PC-9 (cell line): ENCODE results near the gene PASK. TPM values are rescaled to one million over a fixed set of nuclear protein-coding genes. Genes with fewer than 3 reads are reported as not detected.

Experiments
- BruUV-seq: library from RNA; stranded (reverse); fragments of 400-500 nt; replicated peaks from 2 replicates; lab custom pipeline; 2021; lab: Mats Ljungman, UMichigan
- CTCF ChIA-PET: fragments of 300-600 bp; sonication (Branson Sonifier 250); formaldehyde crosslinking; loops from one replicate; lab custom pipeline; 2022; ENCODE audit warnings: antibody characterized with exemption; lab: Charles Lee
- POLR2A ChIA-PET: fragments of 300-600 bp; sonication (Branson Sonifier 250); formaldehyde crosslinking; loops from one replicate; lab custom pipeline; 2022; ENCODE audit warnings: antibody characterized with exemption; ENCODE audit not compliant: unreplicated experiment; lab: Charles Lee
- DNase-seq, 2 experiments: peaks; one replicate each; pipeline versions ENCODE4 v3.0.0 to v3.0.0-alpha.2; 2015 to 2022; ENCODE audit warnings: mixed read lengths in 1 of 2
- H2AFZ ChIP-seq: fragments of 200-600 bp; sonication (generic); 2 replicates; pipeline ENCODE4 v1.8.1; 2017; ENCODE audit warnings: antibody characterized with exemption
- H3F3A ChIP-seq: fragments of 200-600 bp; sonication (generic); 2 replicates; pipeline ENCODE4 v1.8.1; 2017; ENCODE audit warnings: antibody characterized with exemption, mild to moderate bottlenecking, low read depth; ENCODE audit not compliant: insufficient read depth
- H3K27ac ChIP-seq: fragments of 200-600 bp; sonication (generic); 2 replicates; pipeline ENCODE4 v1.6.1; 2016; ENCODE audit warnings: mixed run types
- H3K27me3 ChIP-seq: fragments of 200-600 bp; sonication (generic); 2 replicates; pipeline ENCODE4 v1.6.1; 2016; ENCODE audit warnings: low read depth, mixed run types; ENCODE audit not compliant: insufficient read depth
- H3K36me3 ChIP-seq: fragments of 200-600 bp; sonication (generic); 2 replicates; pipeline ENCODE4 v1.6.1; 2016; ENCODE audit warnings: low read depth, mixed run types
- H3K4me1 ChIP-seq: fragments of 200-600 bp; sonication (generic); replicated peaks from 2 replicates; pipeline ENCODE4 v1.6.1; 2016; ENCODE audit warnings: mixed run types; ENCODE audit not compliant: insufficient read depth
- H3K4me2 ChIP-seq: fragments of 200-600 bp; sonication (generic); 2 replicates; pipeline ENCODE4 v1.6.1; 2017; ENCODE audit warnings: mixed run types
- H3K4me3 ChIP-seq: fragments of 200-600 bp; sonication (generic); 2 replicates; pipeline ENCODE4 v1.6.1; 2016; ENCODE audit warnings: mixed run types
- H3K79me2 ChIP-seq: fragments of 200-600 bp; sonication (generic); 2 replicates; pipeline ENCODE4 v1.6.1; 2017; ENCODE audit warnings: low read depth, mixed run types
- H3K9me2 ChIP-seq: fragments of 200-600 bp; sonication (generic); 2 replicates; pipeline ENCODE4 v1.8.1; 2017; ENCODE audit warnings: mild to moderate bottlenecking; ENCODE audit not compliant: insufficient read depth
- H3K9me3 ChIP-seq: fragments of 200-600 bp; sonication (generic); 2 replicates; pipeline ENCODE4 v1.8.1; 2016; ENCODE audit warnings: low read depth; ENCODE audit not compliant: insufficient read depth
- H4K20me1 ChIP-seq: fragments of 200-600 bp; sonication (generic); 2 replicates; pipeline ENCODE4 v1.8.1; 2017; ENCODE audit not compliant: insufficient read depth
- EZH2 ChIP-seq: fragments of 200-600 bp; sonication (generic); IDR thresholded peaks from 2 replicates; pipeline ENCODE4 v1.8.0; 2017; ENCODE audit warnings: antibody characterized with exemption, low read depth
- intact Hi-C: fragments of 100-400 bp; cut with micrococcal nuclease; formaldehyde crosslinking; loops from one replicate; pipeline ENCODE4 v1.10.0; 2022; ENCODE audit not compliant: unreplicated experiment
- total RNA-seq: library from RNA; stranded (reverse); gene quantifications from 2 replicates; pipeline ENCODE4 v1.2.3, GENCODE V29; 2021
- TF ChIP-seq, protein P1 (sequence below): fragments of 200-600 bp; sonication (generic); conservative IDR thresholded peaks from 2 replicates; pipeline ENCODE4 v1.6.1; 2017; ENCODE audit warnings: mixed run types, antibody characterized with exemption, mild to moderate bottlenecking, moderate library complexity

Gene PASK
- total RNA-seq, 1 experiment from 2014 or later = 77.5 TPM

DNA sequence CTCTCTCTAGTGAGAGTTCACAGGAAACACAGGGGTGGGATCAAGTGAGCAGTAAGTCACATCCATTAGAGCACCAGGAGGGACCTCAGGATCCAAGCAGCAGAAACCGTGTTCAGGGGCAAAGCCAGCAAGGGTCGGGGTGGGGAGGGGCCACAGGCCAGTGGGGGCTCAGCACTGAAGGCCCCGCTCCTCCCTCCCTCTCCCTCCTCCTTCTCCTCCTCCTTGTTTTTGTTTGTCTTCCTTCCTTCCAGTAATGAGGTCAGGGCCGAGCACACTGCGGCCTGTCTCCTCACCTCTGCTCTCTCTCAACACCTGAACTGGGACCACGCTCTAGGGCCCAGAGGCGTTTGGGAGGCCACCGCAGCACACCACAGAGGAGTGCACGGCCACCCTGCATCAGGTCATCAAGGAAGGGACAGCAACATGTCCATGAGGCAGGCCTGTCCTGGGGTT, 68.1 kb downstream of the PASK start:
- Histone ChIP-seq H3F3A (no peaks in the 10 kb centered on the region), H3K4me3 (no peak overlapping the region), H3K4me2 (no peak overlapping the region), H3K79me2 (no peaks in the 10 kb centered on the region), H2AFZ (no peak overlapping the region), H4K20me1 (0 out of 2 replicates have a peak, but pooled peaks cover 4% of the 10 kb centered on the region), H3K4me1 (no peaks in the 10 kb centered on the region), H3K9me3 (no peaks in the 10 kb centered on the region), H3K36me3 (no peaks in the 10 kb centered on the region), H3K27ac (no peak overlapping the region), H3K27me3 (no peaks in the 10 kb centered on the region), H3K9me2 (no peaks in the 10 kb centered on the region)
- no TSS peak for BruUV-seq
- no peak for DNase-seq
- intact Hi-C loops = no loop called here
- POLR2A ChIA-PET = no interaction called here
- no peak for TF ChIP-seq EZH2
- TF ChIP-seq, protein P1, sequence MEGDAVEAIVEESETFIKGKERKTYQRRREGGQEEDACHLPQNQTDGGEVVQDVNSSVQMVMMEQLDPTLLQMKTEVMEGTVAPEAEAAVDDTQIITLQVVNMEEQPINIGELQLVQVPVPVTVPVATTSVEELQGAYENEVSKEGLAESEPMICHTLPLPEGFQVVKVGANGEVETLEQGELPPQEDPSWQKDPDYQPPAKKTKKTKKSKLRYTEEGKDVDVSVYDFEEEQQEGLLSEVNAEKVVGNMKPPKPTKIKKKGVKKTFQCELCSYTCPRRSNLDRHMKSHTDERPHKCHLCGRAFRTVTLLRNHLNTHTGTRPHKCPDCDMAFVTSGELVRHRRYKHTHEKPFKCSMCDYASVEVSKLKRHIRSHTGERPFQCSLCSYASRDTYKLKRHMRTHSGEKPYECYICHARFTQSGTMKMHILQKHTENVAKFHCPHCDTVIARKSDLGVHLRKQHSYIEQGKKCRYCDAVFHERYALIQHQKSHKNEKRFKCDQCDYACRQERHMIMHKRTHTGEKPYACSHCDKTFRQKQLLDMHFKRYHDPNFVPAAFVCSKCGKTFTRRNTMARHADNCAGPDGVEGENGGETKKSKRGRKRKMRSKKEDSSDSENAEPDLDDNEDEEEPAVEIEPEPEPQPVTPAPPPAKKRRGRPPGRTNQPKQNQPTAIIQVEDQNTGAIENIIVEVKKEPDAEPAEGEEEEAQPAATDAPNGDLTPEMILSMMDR = no peak
- CTCF ChIA-PET = no interaction called here

DNA sequence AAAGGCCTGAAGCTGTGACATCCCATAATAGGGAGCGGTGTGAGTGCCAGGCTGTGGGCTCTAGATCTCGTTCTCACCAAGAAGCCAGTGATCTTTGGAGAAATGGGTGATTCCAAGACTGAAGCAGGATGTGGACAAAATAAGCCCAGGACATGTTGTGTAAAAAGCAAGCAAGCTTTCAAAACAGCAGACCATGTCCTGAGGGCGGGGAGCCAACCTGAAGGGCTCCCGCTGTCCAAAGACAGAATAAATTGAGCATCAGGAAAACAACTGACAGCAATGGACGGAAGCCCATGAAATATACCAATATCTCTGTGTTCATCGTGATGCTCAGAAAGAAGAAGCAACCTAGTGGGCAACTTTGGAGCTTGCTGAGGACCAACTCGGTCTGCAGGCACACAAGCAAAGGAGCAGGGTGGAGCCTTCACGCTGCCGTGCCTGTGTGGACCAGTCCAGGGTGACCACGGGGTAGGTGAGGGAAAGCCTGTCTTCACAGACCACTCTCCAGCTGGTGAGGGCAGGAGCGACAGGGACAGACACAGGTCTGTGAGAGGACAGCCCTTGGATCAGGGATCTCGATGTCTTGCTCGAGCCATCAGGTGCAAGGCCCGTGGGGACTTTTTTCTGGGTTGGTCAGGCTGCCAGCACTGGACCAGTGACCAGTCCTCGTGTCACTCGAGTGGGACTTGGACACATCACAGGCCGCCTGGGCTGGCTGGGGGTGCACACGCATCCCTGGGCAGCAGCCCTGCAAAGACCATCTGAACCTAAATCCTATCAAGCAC, 68.7 kb downstream of the PASK start:
- no peak overlapping the region for H3K27ac ChIP-seq
- POLR2A ChIA-PET = no interaction called here
- no peaks in the 10 kb centered on the region for H3K9me3 ChIP-seq
- TF ChIP-seq EZH2 = no peak
- TF ChIP-seq, protein P1 = no peak
- H3K36me3 ChIP-seq = no peaks in the 10 kb centered on the region
- H3K27me3 ChIP-seq = no peaks in the 10 kb centered on the region
- no peak overlapping the region for H2AFZ ChIP-seq
- no peak overlapping the region for H3K4me2 ChIP-seq
- CTCF ChIA-PET = interaction anchor here (0.6 to 0.7 kb wide), 2 partner anchors 467 to 712 kb away, joined by 4 to 11 read pairs; no protein-coding TSS in a partner anchor
- no peaks in the 10 kb centered on the region for H3K9me2 ChIP-seq
- no peak for DNase-seq
- 0 out of 2 replicates have a peak, but pooled peaks cover 4% of the 10 kb centered on the region for H4K20me1 ChIP-seq
- H3F3A ChIP-seq = no peaks in the 10 kb centered on the region
- H3K79me2 ChIP-seq = no peaks in the 10 kb centered on the region
- BruUV-seq = no TSS peak
- intact Hi-C loops = no loop called here
- H3K4me1 ChIP-seq = no peaks in the 10 kb centered on the region
- no peak overlapping the region for H3K4me3 ChIP-seq

DNA sequence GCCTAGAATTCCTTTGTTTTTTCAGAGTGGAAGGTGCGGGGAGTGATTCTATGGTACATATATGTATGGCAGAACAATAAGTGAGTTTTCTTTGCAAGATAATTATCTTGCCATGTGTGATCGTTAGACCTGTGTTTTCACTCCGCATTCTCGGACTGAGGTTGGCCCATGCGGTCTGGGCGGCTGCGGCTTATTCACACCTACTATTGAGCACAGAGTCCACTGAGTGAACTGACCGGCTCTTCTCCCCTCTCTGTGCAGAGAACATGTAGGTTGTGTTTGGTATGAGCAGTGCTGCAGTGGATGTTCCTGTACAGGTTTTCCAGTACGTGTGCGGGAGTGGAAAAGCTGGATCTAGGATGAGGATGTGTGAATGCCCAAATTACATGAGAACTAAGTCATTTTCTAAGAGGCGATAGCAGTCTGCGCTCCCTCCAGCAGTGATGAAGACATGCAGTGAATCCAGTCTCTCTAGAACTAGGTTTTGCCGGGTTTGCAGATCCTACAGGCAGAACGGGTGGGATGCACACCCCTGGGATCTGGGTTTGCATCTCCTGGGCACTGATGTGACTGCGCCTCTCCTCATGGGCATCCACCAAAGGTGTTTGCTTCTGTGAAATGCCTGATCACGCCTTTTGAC, 74.3 kb downstream of the PASK start:
- no TSS peak for BruUV-seq
- no peak for DNase-seq

More for the DNA sequence above, 74.3 kb downstream of the PASK start:
- Histone ChIP-seq H3K9me2 (no peaks in the 10 kb centered on the region), H3F3A (no peaks in the 10 kb centered on the region), H3K9me3 (no peaks in the 10 kb centered on the region), H2AFZ (no peak overlapping the region), H4K20me1 (0 out of 2 replicates have a peak, but pooled peaks cover 4% of the 10 kb centered on the region), H3K27me3 (peaks cover 25% of the 10 kb centered on the region), H3K4me2 (no peak overlapping the region), H3K27ac (no peak overlapping the region), H3K79me2 (no peaks in the 10 kb centered on the region), H3K4me3 (no peak overlapping the region), H3K4me1 (no peaks in the 10 kb centered on the region), H3K36me3 (no peaks in the 10 kb centered on the region)
- intact Hi-C loops = loop anchor here (1.0 to 5.0 kb wide), 2 partner anchors 83 to 160 kb away; no protein-coding TSS in a partner anchor
- ChIA-PET POLR2A (no interaction called here), CTCF (no interaction called here)
- TF ChIP-seq, protein P1 = no peak
- no peak for TF ChIP-seq EZH2
